ENCODE measurements around the gene HELB.

HELB gene

GRCh38 chr12:66319266-66319954 is 17.1 kb downstream of the HELB start:
- no peak for TF ChIP-seq CTCF (conservative IDR thresholded peaks at IDR 0.05; ENCODE audit: low read length)
- H3K4me3 ChIP-seq (ENCODE audit: low read length): no peak overlapping the region
- DNase-seq (ENCODE audit: low read depth): no peak

GRCh38 chr12:66320996-66321395 is 18.7 kb downstream of the HELB start:
- DNase-seq (ENCODE audit: low read depth): no peak
- H3K4me3 ChIP-seq (ENCODE audit: low read length): no peak overlapping the region
- no peak for TF ChIP-seq CTCF (conservative IDR thresholded peaks at IDR 0.05; ENCODE audit: low read length)

- no peak for TF ChIP-seq CTCF (conservative IDR thresholded peaks at IDR 0.05; ENCODE audit: low read length)
- no peak for DNase-seq (ENCODE audit: low read depth)
- no peak overlapping the region for H3K4me3 ChIP-seq (ENCODE audit: low read length)
Measured at GRCh38 chr12:66321435-66321834, 19.1 kb downstream of the HELB start.

- TF ChIP-seq CTCF (conservative IDR thresholded peaks at IDR 0.05; ENCODE audit: low read length): no peak
- DNase-seq (ENCODE audit: low read depth): no peak
Measured at GRCh38 chr12:66323017-66323416, 20.7 kb downstream of the HELB start.

GRCh38 chr12:66329941-66330340 is 27.6 kb downstream of the HELB start:
- no peak for TF ChIP-seq CTCF (conservative IDR thresholded peaks at IDR 0.05; ENCODE audit: low read length)
- no peak for DNase-seq (ENCODE audit: low read depth)
- H3K4me3 ChIP-seq (ENCODE audit: low read length): no peak overlapping the region

More at GRCh38 chr12:66323017-66323416, 20.7 kb downstream of the HELB start:
- H3K4me3 ChIP-seq (ENCODE audit: low read length): no peak overlapping the region

GRCh38 chr12:66331016-66331415 is 28.7 kb downstream of the HELB start:
- no peak for TF ChIP-seq CTCF (conservative IDR thresholded peaks at IDR 0.05; ENCODE audit: low read length)
- H3K4me3 ChIP-seq (ENCODE audit: low read length): no peak overlapping the region
- no peak for DNase-seq (ENCODE audit: low read depth)

- TF ChIP-seq CTCF (conservative IDR thresholded peaks at IDR 0.05; ENCODE audit: low read length): no peak
- no peak overlapping the region for H3K4me3 ChIP-seq (ENCODE audit: low read length)
- DNase-seq (ENCODE audit: low read depth): no peak
Measured at GRCh38 chr12:66331814-66332213, 29.5 kb downstream of the HELB start.
